Ishikawa (cell line): ENCODE results near the gene GRB10.

Source experiments
- CEBPB ChIP-seq: IDR thresholded peaks from 2 replicates; pipeline ENCODE4 v1.6.1; 2012
- CREB1 ChIP-seq: IDR thresholded peaks from 2 replicates; pipeline ENCODE4 v1.6.1; 2012; ENCODE audit warnings: low read depth
- EGR1 ChIP-seq: IDR thresholded peaks from 2 replicates; pipeline ENCODE4 v1.6.1; 2012
- EP300 ChIP-seq: IDR thresholded peaks from 2 replicates; pipeline ENCODE4 v1.6.1; 2012; ENCODE audit warnings: borderline replicate concordance
- FOXM1 ChIP-seq: IDR thresholded peaks from 2 replicates; pipeline ENCODE4 v1.6.1; 2012; ENCODE audit warnings: low read depth, borderline replicate concordance
- MAX ChIP-seq: IDR thresholded peaks from 2 replicates; pipeline ENCODE4 v1.6.1; 2012
- NFIC ChIP-seq: IDR thresholded peaks from 2 replicates; pipeline ENCODE4 v1.6.1; 2012
- RAD21 ChIP-seq: IDR thresholded peaks from 2 replicates; pipeline ENCODE4 v1.6.1; 2012; ENCODE audit warnings: low read depth
- REST ChIP-seq: IDR thresholded peaks from 2 replicates; pipeline ENCODE4 v1.6.1; 2012; ENCODE audit warnings: low read depth, mild to moderate bottlenecking
- TAF1 ChIP-seq: IDR thresholded peaks from 2 replicates; pipeline ENCODE4 v1.6.1; 2012; ENCODE audit warnings: low read depth, mild to moderate bottlenecking
- TCF12 ChIP-seq: IDR thresholded peaks from 2 replicates; pipeline ENCODE4 v1.6.1; 2012; ENCODE audit warnings: low read depth
- TEAD4 ChIP-seq: IDR thresholded peaks from 2 replicates; pipeline ENCODE4 v1.6.1; 2012
- USF1 ChIP-seq: IDR thresholded peaks from 2 replicates; pipeline ENCODE4 v1.6.1; 2012
- YY1 ChIP-seq: IDR thresholded peaks from 2 replicates; pipeline ENCODE4 v1.6.1; 2012; ENCODE audit warnings: low read depth
- ZBTB7A ChIP-seq: IDR thresholded peaks from 2 replicates; pipeline ENCODE4 v1.6.1; 2012; ENCODE audit warnings: low read depth

GRB10 gene

GRCh38 chr7:50657912-50658311 lies 124.8 kb downstream of the GRB10 start:
- no peak for TF ChIP-seq MAX
- no peak for TF ChIP-seq TAF1

- TF ChIP-seq EGR1 (no peak), TEAD4 (no peak), REST (no peak), YY1 (no peak), CREB1 (no peak), NFIC (no peak), TCF12 (no peak), MAX (no peak)
These were observed 125.3 kb downstream of the GRB10 start for GRCh38 chr7:50657341-50657873.

- TF ChIP-seq TEAD4 (no peak), ZBTB7A (no peak), CREB1 (no peak), RAD21 (no peak), MAX (no peak), EGR1 (no peak), FOXM1 (no peak), TAF1 (no peak), EP300 (no peak), YY1 (no peak), USF1 (no peak), REST (no peak), TCF12 (no peak), CEBPB (no peak), NFIC (no peak)
These were observed 126.4 kb downstream of the GRB10 start for GRCh38 chr7:50656141-50656895.

- TF ChIP-seq CREB1 (no peak), CEBPB (no peak), MAX (no peak), YY1 (no peak), TEAD4 (no peak), REST (no peak), RAD21 (no peak), EGR1 (no peak), TCF12 (no peak), TAF1 (no peak)
These were observed 127.2 kb downstream of the GRB10 start for GRCh38 chr7:50655490-50655889.

- TF ChIP-seq EP300 (no peak), CEBPB (no peak), FOXM1 (no peak), CREB1 (no peak), TCF12 (no peak), RAD21 (no peak), NFIC (no peak), EGR1 (no peak), MAX (no peak), ZBTB7A (no peak), YY1 (no peak), TAF1 (no peak), USF1 (no peak), TEAD4 (no peak), REST (no peak)
These were observed 127.7 kb downstream of the GRB10 start for GRCh38 chr7:50655020-50655419.
